BJ (cell line): ENCODE data around the gene RGL2. TPM values are rescaled to one million over a fixed set of nuclear protein-coding genes. Genes with fewer than 3 reads are reported as not detected.

ENCODE experiments used
- CTCF ChIA-PET: fragments of 350-600 bp; formaldehyde crosslinking; extraction: SDS; loops from one replicate; lab custom pipeline; 2021; ENCODE audit warnings: antibody characterized with exemption, inconsistent platforms; lab: Yijun Ruan, JAX
- POLR2A ChIA-PET: fragments of 300-600 bp; sonication (Branson Sonifier 250); formaldehyde crosslinking; extraction: SDS; loops from one replicate; lab custom pipeline; 2021; ENCODE audit warnings: antibody characterized with exemption; lab: Charles Lee
- DNase-seq: peaks from one replicate; pipeline ENCODE4 v3.0.0-alpha.2; 2011; ENCODE audit warnings: low read depth
- H3K27me3 ChIP-seq: 2 replicates; pipeline ENCODE4 v1.6.0; 2011; ENCODE audit warnings: low read length; ENCODE audit not compliant: control insufficient read depth, insufficient read depth
- H3K36me3 ChIP-seq: 2 replicates; pipeline ENCODE4 v1.5.1; 2011; ENCODE audit warnings: low read length; ENCODE audit not compliant: control insufficient read depth, insufficient read depth
- H3K4me3 ChIP-seq: 2 replicates; pipeline ENCODE4 v1.5.1; 2011; ENCODE audit warnings: low read depth, mild to moderate bottlenecking, control low read depth, low read length
- CTCF ChIP-seq: IDR thresholded peaks from 2 replicates; pipeline ENCODE4 v1.5.1; 2011; ENCODE audit warnings: low read depth, mild to moderate bottlenecking, control low read depth, inconsistent platforms, low read length, moderate library complexity; ENCODE audit not compliant: insufficient read depth
- polyA plus RNA-seq: library from polyadenylated mRNA; depleted of rRNA; stranded (reverse); fragments of >200 nt; gene quantifications from 2 replicates; pipeline ENCODE4 v1.2.3, GENCODE V29; 2011

RGL2 gene
- polyA plus RNA-seq, 1 experiment: 35.2 TPM

GRCh38 chr6:33292996-33293682 lies 5.6 kb downstream of the RGL2 start:
- CTCF ChIA-PET: no interaction called here
- POLR2A ChIA-PET: no interaction called here
- TF ChIP-seq CTCF: no peak
- Histone ChIP-seq H3K4me3 (no peak overlapping the region), H3K36me3 (peaks cover 15% of the 10 kb centered on the region), H3K27me3 (no peaks in the 10 kb centered on the region)
- DNase-seq: no peak

GRCh38 chr6:33290459-33290858 lies 8.3 kb downstream of the RGL2 start:
- H3K36me3 ChIP-seq: peaks cover 25% of the 10 kb centered on the region
- CTCF ChIA-PET: interaction anchor here (0.6 to 4.0 kb wide), 3 partner anchors 8 to 13 kb away, joined by 3 to 21 read pairs (median 3); partner anchors contain the start of genes B3GALT4 and RGL2
- no peak for DNase-seq
- H3K27me3 ChIP-seq: no peaks in the 10 kb centered on the region
- H3K4me3 ChIP-seq: peak overlapping the region; percentile 64
- no peak for TF ChIP-seq CTCF
- POLR2A ChIA-PET: no interaction called here

GRCh38 chr6:33289784-33290315 lies 8.9 kb downstream of the RGL2 start:
- peaks cover 23% of the 10 kb centered on the region for H3K36me3 ChIP-seq
- DNase-seq: no peak
- CTCF ChIA-PET: interaction anchor here (0.6 to 4.0 kb wide), 4 partner anchors 9 to 125 kb away, joined by 3 to 21 read pairs (median 4); partner anchors contain the start of genes B3GALT4 and RGL2

GRCh38 chr6:33288921-33289783 lies 9.6 kb downstream of the RGL2 start, which contains the start of the genes PFDN6 and WDR46:
Gene PFDN6 (plus strand): TSS chr6:33289601. CDS start chr6:33289857, 256 bp downstream.
Gene WDR46 (minus strand): TSS chr6:33289239. CDS start chr6:33289170, 69 bp downstream.
- peak; percentile 80 for DNase-seq
- Histone ChIP-seq H3K36me3 (peaks cover 25% of the 10 kb centered on the region), H3K27me3 (no peaks in the 10 kb centered on the region), H3K4me3 (peak within 1 kb of the TSS; percentile 64)
- CTCF ChIA-PET: interaction anchor here (0.8 to 4.0 kb wide), 4 partner anchors 10 to 126 kb away, joined by 3 to 21 read pairs (median 12); partner anchors contain the start of genes B3GALT4 and RGL2
- TF ChIP-seq CTCF: no peak
- POLR2A ChIA-PET: interaction anchor here (0.8 to 1.0 kb wide), 3 partner anchors 14 to 40 kb away, joined by 4 to 9 read pairs (median 5); partner anchors contain the start of genes RPS18 and VPS52

More at GRCh38 chr6:33289784-33290315, 8.9 kb downstream of the RGL2 start:
- Histone ChIP-seq H3K4me3 (peak overlapping the region; percentile 64), H3K27me3 (no peaks in the 10 kb centered on the region)
- POLR2A ChIA-PET: interaction anchor here (0.8 kb wide), 2 partner anchors 18 to 40 kb away, joined by 5 to 9 read pairs; partner anchors contain the start of genes RPS18 and VPS52
- TF ChIP-seq CTCF: no peak
